Stimulated activated CD4-positive, alpha-beta T cell treated with anti-CD3 and anti-CD28 coated beads, TNF-alpha, amount 100 ng/mL, for 24 hours (primary cell): Measurements from ENCODE around the gene AURKAIP1.
"Not testable (repeated sequence)": the region's sequence is repeated elsewhere in the genome, so short reads cannot be mapped to it uniquely, and the experiment has no call there.

Experiments used
- DNase-seq, 3 experiments: peaks; one replicate each; pipeline ENCODE4 v3.0.0-alpha.2; 2020; ENCODE audit warnings: low read depth in 3 of 3

Gene AURKAIP1

DNA sequence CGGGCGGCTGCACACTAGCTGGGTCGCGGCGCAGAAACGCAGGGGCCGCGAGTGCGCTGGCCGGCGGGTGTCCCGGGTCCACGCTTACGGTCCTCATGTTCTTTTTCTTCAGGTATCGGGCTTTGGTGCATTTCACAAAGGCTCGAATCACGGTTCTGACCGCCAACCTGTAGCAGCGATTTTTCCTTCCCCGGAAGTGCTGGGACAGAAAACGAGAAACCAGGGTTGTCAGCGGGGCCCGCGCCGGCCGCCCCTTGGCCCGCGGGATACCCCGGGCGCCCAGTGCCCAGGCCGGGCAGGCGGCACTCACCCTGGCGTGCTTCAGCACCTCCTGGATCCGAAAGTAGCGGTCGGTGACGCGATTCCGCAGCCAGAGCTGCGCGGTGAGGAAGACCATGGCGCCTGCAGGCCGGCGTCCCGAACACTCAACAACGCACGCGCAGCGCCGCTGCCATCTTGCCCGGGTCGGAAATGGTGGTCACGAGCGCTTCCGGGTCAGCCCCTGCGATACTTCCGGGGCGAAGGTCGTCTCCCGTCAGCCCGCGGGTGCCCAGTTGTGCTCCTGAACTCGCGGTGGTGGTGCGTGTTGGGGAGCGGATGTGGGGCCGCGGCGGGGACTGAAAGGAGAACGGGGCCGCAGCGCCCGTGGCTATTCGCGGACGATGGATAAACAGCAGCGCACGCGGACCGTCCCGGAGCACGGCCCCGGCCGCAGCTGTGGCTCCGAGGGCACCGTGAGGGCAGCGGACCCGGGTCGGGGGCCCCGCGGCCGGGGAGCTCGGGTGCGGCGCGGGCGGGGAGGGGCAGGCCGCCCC lies 32.0 kb upstream of the AURKAIP1 start, which contains the start of gene MRPL20:
Gene MRPL20, minus strand, starts transcription at position 473 of the 815 bp plus-strand sequence. Its CDS starts 76 bp downstream, at position 397.
- peak; percentile 93 to 95 (median 93) for DNase-seq

- no peak for DNase-seq
Measured at GRCh38 chr1:1406101-1406820, 31.3 kb upstream of the AURKAIP1 start.

- DNase-seq = no peak
Measured at GRCh38 chr1:1403653-1404052, 28.6 kb upstream of the AURKAIP1 start.

DNA sequence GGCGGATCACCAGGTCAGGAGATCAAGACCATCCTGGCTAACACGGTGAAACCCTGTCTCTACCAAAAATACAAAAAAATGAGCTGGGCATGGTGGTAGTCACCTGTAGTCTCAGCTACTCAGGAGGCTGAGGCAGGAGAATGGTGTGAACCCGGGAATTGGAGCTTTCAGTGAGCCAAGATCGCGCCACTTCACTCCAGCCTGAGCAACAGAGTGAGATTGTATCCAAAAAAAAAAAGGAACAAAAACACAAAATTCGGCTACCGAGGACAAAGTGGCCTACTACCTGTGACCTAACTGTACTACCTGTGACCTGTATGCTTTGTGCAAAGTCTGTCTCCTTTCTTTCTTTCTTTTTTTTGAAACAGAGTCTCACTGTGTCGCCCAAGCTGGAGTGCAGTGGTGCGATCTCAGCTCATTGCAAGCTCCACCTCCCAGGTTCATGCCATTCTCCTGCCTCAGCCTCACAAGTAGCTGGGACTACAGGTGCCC lies 27.9 kb upstream of the AURKAIP1 start:
- DNase-seq = not testable (repeated sequence)

GRCh38 chr1:1402072-1402900 lies 27.3 kb upstream of the AURKAIP1 start:
- peak in 1 of 3 experiments; percentile 44 for DNase-seq

- DNase-seq = no peak
Measured at GRCh38 chr1:1401457-1402010, 26.5 kb upstream of the AURKAIP1 start.

DNA sequence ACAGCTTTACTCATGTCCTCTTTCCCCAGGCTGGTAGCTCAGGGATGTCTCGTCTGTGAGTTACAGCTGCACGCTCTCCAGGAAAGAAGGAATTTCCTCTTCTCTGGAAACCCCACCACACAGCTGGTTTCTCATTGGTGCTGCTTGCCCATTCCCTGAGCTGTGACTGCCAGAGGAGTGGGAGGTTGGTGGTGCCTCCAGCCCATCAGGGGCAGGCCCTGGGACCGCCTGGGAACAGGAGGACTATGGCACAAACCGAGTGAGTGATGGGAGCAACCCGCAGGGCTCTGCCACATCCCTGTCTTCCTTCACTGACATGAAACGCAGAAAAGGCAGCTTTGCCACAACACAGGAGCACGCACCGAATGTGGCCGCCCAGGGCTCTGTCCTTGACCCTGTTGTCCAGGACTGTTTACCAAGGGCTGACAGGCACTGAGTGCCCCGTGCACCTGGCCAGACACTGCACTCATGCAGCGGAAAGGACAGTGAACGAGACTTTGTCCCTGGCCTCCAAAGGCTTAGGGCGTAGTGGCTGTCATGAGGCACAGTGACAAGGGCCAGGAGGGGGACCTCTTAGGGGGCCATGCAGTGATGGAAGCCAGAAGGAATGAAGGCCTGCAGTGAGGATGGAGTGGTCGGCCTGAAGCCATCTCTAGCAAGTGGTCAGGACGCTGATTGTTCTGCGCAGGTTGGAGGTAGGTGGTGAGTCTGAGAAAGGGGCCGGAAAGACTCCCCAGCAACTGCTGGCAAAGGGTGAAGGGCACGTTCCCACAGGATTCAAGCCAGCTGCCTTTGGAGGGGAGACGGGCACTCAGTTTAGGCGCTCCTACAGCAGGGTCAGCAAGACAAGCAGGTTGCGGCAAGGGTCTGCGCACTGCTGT lies 25.8 kb upstream of the AURKAIP1 start:
- DNase-seq = no peak

DNA sequence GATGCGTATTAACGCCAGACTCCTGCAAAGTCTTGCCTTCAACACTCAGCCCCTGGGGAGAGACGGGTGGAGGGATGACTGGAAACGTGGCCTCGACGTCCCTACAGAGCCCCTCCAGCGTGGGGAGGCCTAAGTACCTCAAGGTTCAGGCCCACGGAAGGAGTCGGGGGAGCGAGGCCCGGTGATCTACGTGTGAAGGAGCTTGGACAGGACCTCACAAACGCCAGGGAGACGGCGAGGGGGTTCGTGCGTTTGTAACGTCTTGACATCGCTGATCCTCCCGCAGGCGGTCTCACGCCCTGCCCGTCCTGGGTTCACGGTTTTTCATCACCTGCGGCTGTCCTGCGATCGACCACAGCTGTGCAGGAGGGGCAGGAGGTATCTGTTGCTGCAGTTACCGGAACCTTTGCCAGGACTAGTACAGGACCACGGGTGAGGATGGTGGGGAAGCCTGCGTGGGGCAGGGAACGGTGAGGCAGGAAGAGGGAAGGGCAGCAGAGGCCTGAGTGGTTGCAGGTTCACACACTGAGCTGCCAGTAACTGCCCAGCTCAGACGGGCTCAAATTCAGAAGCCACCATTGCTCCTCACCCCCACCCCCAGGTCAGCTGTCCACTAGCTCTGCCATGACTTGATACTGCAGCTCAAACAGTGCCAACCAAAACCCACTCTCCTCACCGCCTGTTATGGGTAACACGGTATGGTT lies 25.0 kb upstream of the AURKAIP1 start:
- DNase-seq = no peak

DNA sequence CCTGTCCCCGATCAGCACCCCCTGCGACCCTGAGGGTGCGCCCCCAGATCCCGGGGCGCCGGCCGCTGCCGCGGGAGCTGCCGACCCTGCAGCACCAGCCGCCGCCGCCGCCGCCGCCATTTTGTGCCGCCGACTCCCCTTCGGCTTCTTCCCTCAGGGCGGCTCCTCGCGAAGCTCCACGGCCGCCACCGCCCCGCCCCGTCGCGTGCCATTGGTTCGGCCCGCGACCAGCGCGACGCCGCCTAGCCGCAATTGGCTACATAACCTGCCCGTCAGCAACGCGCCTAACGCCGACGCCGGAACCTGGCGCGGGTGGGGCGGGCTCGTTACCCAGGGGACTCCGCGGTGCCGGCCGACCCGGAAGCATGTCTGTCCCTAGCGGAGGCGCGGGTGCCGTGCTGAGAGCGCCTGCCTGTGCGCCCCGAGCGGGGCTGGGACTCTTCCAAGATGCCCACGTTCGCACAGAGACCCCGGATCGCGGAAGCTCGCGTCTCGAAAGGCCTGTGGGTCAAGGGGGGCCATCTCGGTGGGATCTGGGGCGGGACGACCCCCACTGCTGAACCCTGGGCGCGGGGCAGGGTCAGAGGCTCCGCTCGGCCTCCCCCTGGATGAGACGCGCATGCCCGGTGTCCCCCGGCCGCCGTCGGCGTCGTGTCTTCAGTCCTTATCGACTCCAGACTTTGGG lies 24.3 kb upstream of the AURKAIP1 start, which contains the start of gene CCNL2:
Gene CCNL2, minus strand, starts transcription at position 149 of the 685 bp plus-strand sequence. Its CDS starts 29 bp downstream, at position 120.
- peak; percentile 98 to 99 (median 99) for DNase-seq

DNA sequence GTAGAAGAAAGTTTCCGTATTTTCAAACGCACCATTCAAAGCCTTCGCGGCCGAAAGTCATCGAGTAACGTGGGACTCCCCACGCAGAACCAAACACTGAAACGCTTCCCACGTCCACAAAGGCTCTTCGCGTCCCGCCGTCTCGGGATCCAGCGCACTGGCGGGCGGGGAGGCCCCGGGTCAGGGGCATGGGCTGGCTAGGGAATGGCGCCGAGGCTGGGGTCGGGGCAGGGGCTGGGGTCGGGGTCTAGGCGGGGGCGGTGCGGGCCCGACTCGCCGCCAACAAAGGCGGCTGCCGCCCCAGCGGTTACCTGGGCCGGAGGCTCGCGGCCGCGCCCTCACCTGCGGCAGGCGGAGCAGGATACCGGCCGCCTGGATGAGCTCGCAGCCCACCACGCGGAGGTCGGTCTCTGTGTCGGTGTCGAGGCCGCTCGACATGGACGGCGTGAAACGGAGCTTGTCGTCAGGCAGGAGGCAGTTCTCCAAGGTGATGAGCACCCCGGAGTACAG lies 23.7 kb upstream of the AURKAIP1 start:
- no peak for DNase-seq

- DNase-seq = no peak
Measured at GRCh38 chr1:1397839-1398523, 23.0 kb upstream of the AURKAIP1 start.

- no peak for DNase-seq
Measured at GRCh38 chr1:1395166-1395565, 20.2 kb upstream of the AURKAIP1 start.

GRCh38 chr1:1394116-1394515 lies 19.1 kb upstream of the AURKAIP1 start:
- no peak for DNase-seq

GRCh38 chr1:1393428-1393827 lies 18.4 kb upstream of the AURKAIP1 start:
- DNase-seq = no peak

GRCh38 chr1:1393014-1393413 lies 18.0 kb upstream of the AURKAIP1 start:
- no peak for DNase-seq

DNA sequence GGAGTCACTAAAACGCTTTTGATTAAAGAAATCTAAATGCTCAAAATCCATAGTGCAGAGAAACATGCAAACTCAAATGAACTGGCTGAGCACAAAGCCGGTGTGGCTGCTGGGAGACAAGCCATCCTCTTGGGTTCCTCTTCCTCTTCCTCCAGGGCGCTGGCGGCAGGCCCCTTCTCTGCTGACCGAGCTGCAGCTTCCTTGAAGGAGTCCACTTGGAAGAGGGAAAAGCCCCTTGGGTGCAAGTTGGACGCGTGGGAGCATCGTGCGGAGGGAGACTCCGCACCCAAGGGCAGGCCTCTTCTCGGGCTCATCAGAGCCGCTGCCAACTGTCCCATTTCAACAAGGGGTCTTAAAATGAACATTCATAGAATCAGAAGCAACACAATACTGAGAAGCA lies 16.2 kb upstream of the AURKAIP1 start:
- DNase-seq = no peak

DNA sequence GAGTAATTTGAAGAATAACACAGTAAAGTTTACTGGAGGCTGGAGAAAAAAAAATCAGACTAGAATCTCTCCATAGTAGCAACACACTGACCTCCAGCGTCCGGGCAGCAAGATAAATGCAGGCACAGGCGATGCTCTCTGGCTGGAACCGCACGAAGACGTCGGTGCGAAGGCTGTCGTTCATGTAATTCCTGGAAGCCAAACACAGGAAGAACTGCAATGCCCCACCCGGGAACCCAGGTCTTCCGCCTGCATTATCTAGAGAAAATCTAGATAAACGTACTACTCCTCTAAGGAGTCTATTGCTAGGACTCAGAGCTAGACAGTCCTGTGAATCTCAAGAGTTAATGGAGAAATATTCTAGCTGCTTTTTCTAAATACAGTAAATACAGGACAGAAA lies 15.7 kb upstream of the AURKAIP1 start:
- no peak for DNase-seq

DNA sequence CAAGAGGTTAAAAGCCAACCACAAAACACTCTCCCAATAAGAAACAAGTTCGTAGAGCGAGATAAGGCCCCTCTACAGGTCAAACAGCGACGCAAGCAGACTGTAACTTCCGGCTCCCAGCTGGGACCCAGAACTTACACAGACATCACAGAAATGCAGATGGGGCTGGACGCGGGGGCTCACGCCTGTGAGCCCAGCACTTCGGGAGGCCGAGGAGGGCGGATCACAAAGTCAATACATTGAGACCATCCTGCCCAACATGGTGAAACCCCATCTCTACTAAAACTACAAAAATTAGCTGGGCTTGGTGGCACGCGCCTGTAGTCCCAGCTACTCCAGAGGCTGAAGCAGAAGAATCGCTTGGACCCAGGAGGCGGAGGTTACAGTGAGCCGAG lies 13.1 kb upstream of the AURKAIP1 start:
- no peak for DNase-seq
